ENCODE results near the gene CLEC2L. TPM values are rescaled to one million over a fixed set of nuclear protein-coding genes. Genes with fewer than 3 reads are reported as not detected.
"Not testable (repeated sequence)": the region's sequence is repeated elsewhere in the genome, so short reads cannot be mapped to it uniquely, and the experiment has no call there.

CLEC2L gene
- total RNA-seq, 1 experiment from 2014 or later, result not detected

DNA sequence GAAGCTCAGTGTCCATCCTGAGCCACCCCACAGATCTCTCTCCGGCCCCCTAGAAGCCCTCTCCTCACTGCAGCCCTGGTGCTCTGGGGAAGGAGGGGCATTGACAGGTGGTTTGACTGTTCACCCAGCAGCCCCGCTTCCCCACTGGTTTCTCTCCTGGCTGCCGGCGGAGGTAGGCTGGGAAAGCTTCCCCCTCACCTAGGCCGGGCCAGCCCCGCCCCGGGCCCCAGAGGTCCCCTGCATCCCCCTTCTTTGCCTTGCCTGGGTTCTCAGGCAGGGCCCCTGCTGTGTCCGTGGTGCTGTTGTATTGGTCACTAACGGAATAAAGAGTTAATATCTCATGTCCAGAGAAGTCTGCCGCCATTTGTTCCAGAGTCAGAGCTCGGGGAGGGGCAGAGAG lies 21.2 kb downstream of the CLEC2L start:
- TF ChIP-seq, protein P1, sequence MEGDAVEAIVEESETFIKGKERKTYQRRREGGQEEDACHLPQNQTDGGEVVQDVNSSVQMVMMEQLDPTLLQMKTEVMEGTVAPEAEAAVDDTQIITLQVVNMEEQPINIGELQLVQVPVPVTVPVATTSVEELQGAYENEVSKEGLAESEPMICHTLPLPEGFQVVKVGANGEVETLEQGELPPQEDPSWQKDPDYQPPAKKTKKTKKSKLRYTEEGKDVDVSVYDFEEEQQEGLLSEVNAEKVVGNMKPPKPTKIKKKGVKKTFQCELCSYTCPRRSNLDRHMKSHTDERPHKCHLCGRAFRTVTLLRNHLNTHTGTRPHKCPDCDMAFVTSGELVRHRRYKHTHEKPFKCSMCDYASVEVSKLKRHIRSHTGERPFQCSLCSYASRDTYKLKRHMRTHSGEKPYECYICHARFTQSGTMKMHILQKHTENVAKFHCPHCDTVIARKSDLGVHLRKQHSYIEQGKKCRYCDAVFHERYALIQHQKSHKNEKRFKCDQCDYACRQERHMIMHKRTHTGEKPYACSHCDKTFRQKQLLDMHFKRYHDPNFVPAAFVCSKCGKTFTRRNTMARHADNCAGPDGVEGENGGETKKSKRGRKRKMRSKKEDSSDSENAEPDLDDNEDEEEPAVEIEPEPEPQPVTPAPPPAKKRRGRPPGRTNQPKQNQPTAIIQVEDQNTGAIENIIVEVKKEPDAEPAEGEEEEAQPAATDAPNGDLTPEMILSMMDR (conservative IDR thresholded peaks at IDR 0.05; ENCODE audit: low read depth, low read length), result no peak
- no peak for TF ChIP-seq EZH2 (IDR thresholded peaks at IDR 0.05; ENCODE audit: borderline replicate concordance, low read depth, low read length, poor library complexity, severe bottlenecking)
- Histone ChIP-seq H3K4me3 (ENCODE audit: low read depth, low read length, poor library complexity, severe bottlenecking) (no peak overlapping the region), H3K9me3 (ENCODE audit: low read depth, low read length, poor library complexity, severe bottlenecking) (no peaks in the 10 kb centered on the region), H3K27ac (ENCODE audit: low read depth, low read length, poor library complexity, severe bottlenecking) (no peak overlapping the region), H3K36me3 (ENCODE audit: insufficient read depth, low read length, poor library complexity, severe bottlenecking) (no peaks in the 10 kb centered on the region), H3K4me1 (ENCODE audit: insufficient read depth, low read length, poor library complexity, severe bottlenecking) (no peaks in the 10 kb centered on the region), H3K27me3 (replicated peaks; ENCODE audit: insufficient read depth, low read depth, low read length, poor library complexity) (no peaks in the 10 kb centered on the region)
- BruUV-seq (replicated peaks), result no TSS peak
- CTCF ChIA-PET, result no interaction called here
- no peak for DNase-seq (ENCODE audit: low spot score)
- POLR2A ChIA-PET (ENCODE audit: low non-redundant PET), result no interaction called here
- intact Hi-C loops (cut with micrococcal nuclease; ENCODE audit: unreplicated experiment), result no loop called here

DNA sequence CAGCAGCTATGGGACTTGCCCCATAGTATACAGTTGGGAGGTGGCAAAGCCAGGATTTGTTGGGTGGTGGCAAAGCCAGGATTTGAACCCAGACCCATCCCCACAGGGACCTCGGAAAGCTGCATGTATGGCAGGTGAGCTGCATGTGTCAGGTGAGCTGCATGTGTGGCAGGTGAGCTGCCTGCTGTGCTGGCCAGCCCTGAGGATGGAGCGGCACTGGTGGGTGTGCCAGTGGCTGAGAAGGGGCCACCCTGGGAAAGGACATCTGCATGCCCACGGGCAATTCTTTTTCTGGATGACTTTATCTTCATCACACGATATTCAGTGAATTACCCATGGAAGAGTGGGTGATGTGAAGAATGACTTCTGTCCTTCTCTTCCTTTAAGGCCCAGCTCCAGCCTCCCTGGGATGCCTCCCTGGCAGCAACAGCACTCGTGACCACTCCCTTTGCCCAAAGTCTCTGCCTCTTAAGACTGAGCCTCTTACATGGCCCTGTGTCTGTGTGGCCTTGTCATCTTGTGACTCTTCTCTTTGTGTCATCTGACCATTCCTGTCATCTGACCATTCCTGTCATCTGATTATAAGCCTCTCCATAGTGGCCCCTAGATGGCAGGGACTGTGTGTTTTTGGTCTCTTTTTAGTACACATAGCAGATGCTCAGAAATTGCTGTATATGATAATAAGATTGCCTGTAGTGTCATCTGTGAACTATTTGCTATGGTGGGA lies 25.0 kb downstream of the CLEC2L start:
- POLR2A ChIA-PET (ENCODE audit: low non-redundant PET), result no interaction called here
- CTCF ChIA-PET, result no interaction called here
- no peak overlapping the region for H3K4me3 ChIP-seq (ENCODE audit: low read depth, low read length, poor library complexity, severe bottlenecking)
- DNase-seq (ENCODE audit: low spot score), result no peak
- no TSS peak for BruUV-seq (replicated peaks)
- no peaks in the 10 kb centered on the region for H3K4me1 ChIP-seq (ENCODE audit: insufficient read depth, low read length, poor library complexity, severe bottlenecking)
- H3K27me3 ChIP-seq (replicated peaks; ENCODE audit: insufficient read depth, low read depth, low read length, poor library complexity), result no peaks in the 10 kb centered on the region
- no peaks in the 10 kb centered on the region for H3K36me3 ChIP-seq (ENCODE audit: insufficient read depth, low read length, poor library complexity, severe bottlenecking)
- H3K9me3 ChIP-seq (ENCODE audit: low read depth, low read length, poor library complexity, severe bottlenecking), result no peaks in the 10 kb centered on the region
- TF ChIP-seq, protein P1 (conservative IDR thresholded peaks at IDR 0.05; ENCODE audit: low read depth, low read length), result no peak
- TF ChIP-seq EZH2 (IDR thresholded peaks at IDR 0.05; ENCODE audit: borderline replicate concordance, low read depth, low read length, poor library complexity, severe bottlenecking), result no peak
- intact Hi-C loops (cut with micrococcal nuclease; ENCODE audit: unreplicated experiment), result no loop called here
- no peak overlapping the region for H3K27ac ChIP-seq (ENCODE audit: low read depth, low read length, poor library complexity, severe bottlenecking)

GRCh38 chr7:139553991-139554700 lies 30.7 kb downstream of the CLEC2L start:
- H3K4me3 ChIP-seq (ENCODE audit: low read depth, low read length, poor library complexity, severe bottlenecking); POLR2A ChIA-PET (ENCODE audit: low non-redundant PET); DNase-seq (ENCODE audit: low spot score); intact Hi-C loops (cut with micrococcal nuclease; ENCODE audit: unreplicated experiment); H3K9me3 ChIP-seq (ENCODE audit: low read depth, low read length, poor library complexity, severe bottlenecking); H3K27me3 ChIP-seq (replicated peaks; ENCODE audit: insufficient read depth, low read depth, low read length, poor library complexity); H3K36me3 ChIP-seq (ENCODE audit: insufficient read depth, low read length, poor library complexity, severe bottlenecking); H3K4me1 ChIP-seq (ENCODE audit: insufficient read depth, low read length, poor library complexity, severe bottlenecking); CTCF ChIA-PET; H3K27ac ChIP-seq (ENCODE audit: low read depth, low read length, poor library complexity, severe bottlenecking); BruUV-seq (replicated peaks): not testable (repeated sequence)

All from A673 (cell line).